T follicular helper cell (primary cell): ENCODE measurements around the gene OR4C12.
"Not testable (repeated sequence)": the region's sequence is repeated elsewhere in the genome, so short reads cannot be mapped to it uniquely, and the experiment has no call there.

ENCODE experiments used
- DNase-seq: peaks from one replicate; pipeline ENCODE4 v3.0.0-alpha.2; 2020; ENCODE audit warnings: low read depth
- total RNA-seq, 2 experiments: gene quantifications; one replicate each; lab custom pipeline; 2026; lab: John Stamatoyannopoulos, UW

The OR4C12 gene
- 0 reads per million in 2 experiments for total RNA-seq

DNA sequence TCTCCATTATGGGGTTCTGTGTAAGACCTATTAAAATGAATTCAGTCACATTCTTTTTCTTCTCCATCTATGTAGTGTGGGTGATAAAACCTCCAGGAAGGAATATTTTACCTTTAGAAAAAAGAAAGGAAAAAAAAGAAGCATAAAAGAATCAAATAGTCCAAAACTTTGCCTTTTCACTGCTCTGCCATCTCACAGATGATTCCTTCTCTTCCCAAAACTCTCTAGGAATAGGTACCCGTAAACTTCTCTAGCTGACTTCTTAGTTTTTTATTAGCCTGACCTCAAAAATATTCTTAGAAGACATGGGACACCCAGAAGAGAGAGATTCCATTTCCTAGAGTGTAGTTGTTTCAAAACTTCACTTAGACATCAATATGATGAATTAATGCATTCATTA lies at the start of gene OR4C12:
OR4C12 (minus strand) TSS at position 101 of the 400 bp plus-strand sequence; CDS start at position 67, 34 bp downstream.
- DNase-seq: not testable (repeated sequence)

DNA sequence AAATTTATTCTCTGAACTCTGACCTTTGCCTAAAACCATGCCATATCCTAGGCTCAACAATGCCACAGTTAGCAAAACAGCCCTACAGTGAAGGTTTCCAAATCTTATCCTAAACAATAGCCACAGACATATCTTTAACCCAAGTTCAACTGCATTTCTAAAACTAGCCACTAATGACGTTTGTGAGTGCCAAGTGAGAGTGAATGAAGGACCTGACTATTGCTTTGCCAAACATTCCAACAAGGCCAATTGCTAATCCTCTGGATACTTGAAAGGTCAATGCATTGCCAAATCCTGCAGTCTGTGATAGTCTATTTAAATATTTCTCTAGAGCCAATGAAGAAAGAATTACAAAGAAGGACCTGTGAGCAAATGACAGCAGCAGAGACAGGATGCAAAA lies 47.9 kb upstream of the OR4C12 start:
- DNase-seq: no peak

DNA sequence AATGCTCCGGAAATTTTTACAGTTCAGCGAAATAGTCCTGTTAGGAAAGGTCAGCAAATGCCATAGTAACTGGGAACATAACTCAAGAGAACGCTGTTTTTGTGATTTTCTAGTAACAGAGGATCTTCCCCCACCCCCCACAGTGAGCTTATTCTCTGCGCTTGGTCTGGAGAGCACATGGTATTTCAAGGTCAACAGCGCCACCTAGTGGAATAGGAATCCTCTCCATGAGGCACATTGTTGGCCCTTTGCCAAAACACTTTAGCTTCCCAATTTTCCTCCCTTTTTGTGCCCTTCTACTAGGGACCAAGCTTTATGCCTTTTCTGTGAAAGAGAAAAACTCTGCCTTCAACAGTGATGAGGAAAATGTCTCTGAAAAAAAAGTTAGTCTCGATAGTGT lies 13.2 kb upstream of the OR4C12 start:
- DNase-seq: no peak

DNA sequence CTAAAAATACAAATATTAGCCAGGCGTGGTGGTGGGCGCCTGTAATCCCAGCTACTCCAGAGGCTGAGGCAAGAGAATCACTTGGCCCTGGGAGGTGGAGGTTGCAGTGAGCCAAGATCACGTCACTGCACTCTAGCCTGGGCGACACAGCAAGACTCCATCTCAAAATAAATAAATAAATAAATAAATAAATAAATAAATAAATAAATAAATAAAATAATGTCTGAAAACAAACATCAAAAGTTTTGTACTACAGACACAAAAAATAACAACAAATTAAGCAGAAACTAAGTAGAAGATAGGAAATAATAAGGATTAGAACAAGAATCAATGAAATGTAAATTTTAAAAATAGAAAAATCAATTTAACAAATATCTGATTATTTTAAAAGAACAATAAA lies 8.9 kb downstream of the OR4C12 start:
- not testable (repeated sequence) for DNase-seq

DNA sequence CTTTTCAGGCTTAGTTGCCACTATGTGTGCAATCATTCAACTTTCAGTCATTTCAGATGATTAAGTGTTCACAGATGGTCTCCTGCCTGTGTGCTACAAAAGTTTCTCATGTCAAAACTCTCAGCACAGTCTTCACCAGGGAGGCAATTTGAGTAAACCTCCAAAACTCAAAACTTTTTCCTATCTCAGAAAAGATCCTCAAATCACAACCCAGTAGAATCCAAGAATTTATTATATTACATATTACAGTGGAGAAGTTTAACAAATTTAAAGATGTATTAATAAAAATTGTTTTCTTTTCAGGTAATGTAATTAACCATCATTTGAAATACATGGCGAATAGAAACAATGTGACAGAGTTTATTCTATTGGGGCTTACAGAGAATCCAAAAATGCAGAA lies 30.2 kb downstream of the OR4C12 start, which contains the start of gene OR4C13:
OR4C13 (plus strand) TSS at position 301 of the 400 bp plus-strand sequence; CDS start at position 333, 32 bp downstream.
- no peak for DNase-seq

DNA sequence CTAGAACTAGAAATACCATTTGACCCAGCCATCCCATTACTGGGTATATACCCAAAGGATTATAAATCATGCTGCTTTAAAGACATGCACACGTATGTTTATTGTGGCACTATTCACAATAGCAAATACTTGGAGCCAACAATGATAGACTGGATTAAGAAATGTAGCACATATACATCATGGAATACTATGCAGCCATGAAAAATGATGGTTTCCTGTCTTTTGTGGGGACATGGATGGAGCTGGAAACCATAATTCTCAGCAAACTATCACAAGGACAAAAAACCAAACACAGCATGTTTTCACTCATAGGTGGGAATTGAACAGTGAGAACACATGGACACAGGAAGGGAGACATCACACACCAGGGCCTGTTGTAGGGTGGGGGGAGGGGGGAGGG lies 33.6 kb downstream of the OR4C12 start:
- DNase-seq: not testable (repeated sequence)
